ENCODE results near the gene STRIT1. TPM values are rescaled to one million over a fixed set of nuclear protein-coding genes. Genes with fewer than 3 reads are reported as not detected.
"Not testable (repeated sequence)": the region's sequence is repeated elsewhere in the genome, so short reads cannot be mapped to it uniquely, and the experiment has no call there.

The STRIT1 gene
- polyA plus RNA-seq, 5 donors, result 0.28 to 1.6 (median 0.30) TPM; not detected in 2

DNA sequence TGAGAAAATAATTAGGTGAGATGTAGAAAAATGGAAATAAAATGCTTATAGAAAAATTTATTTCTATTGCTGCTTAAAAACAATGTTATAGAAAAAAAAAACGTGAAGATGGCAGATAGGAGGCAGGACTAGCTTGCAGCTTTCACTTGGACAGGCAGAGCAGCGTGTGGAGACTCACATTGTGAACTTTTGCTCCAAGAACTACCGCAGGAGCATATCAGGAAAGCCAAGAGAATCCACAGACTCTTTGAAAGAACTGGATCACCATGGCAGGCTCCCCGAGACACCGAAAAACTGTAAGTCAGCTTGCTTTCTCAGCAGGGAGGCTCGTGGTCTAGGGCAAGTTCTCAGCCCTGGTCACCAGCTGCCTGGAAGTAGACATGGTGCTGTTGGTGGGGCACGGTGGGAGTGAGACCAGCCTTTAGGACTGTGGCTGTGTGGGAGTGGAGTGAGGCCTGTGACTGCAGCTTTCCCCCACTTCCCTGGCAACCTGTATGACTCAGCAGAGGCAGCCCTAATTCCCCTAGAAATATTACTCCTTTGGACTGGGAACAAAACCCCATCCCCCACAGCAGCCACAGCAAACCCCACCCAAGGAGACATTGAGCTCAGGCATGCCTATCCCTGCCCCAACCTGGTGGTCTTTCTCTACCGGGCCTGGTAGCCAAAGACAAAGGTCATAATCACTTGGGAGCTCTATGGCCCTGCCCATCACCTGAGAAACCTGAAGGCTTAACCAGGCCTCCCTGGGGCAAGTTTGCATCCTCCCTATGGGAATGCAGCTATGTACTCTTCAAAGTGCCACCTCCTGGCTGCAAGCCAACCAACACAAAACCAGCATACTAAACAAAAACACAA lies 22.8 kb downstream of the STRIT1 start:
- DNase-seq, result no peak

GRCh38 chr3:155270063-155270462 lies 23.4 kb downstream of the STRIT1 start:
- DNase-seq, result no peak

- not testable (repeated sequence) for DNase-seq
These were observed 30.6 kb downstream of the STRIT1 start for GRCh38 chr3:155262855-155263254.

- DNase-seq, result no peak
These were observed 31.2 kb downstream of the STRIT1 start for GRCh38 chr3:155262295-155262694.

- no peak for DNase-seq
These were observed 39.0 kb downstream of the STRIT1 start for GRCh38 chr3:155254445-155254844.

GRCh38 chr3:155252535-155252934 lies 40.9 kb downstream of the STRIT1 start:
- DNase-seq, result no peak

GRCh38 chr3:155252021-155252420 lies 41.5 kb downstream of the STRIT1 start:
- no peak for DNase-seq

DNA sequence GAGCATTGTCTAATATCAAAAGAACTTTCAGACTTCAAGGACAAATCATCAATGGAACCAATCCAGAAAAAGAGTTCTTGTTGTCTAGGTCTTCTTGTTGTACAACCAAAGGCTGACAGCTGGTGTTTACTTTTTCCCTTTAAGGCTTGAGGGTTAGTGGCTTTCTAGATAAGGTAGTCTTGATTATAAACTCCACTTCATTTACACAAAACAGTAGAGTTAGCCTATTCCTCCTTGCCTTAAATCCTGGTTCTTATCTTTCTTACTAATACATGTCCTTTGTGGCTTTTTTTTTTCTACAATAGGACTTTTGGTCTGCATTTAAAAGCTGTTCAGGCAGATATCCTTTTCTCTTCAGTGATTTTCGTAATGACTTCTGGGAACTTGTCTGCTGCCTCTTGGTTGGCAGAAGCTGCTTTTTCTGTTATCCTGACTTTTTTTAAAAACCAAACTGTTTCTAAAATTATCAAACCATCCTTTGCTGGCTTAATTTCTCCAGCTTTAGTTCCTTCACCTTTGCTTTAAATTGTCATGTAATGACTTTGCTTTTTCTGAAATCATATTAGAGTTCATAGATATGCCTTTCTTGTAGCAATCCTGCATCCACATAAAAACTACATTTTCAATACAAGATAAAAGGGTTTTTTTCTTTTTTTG lies 44.8 kb downstream of the STRIT1 start:
- DNase-seq, result no peak

- DNase-seq, result no peak
These were observed 48.8 kb downstream of the STRIT1 start for GRCh38 chr3:155244699-155245098.

DNA sequence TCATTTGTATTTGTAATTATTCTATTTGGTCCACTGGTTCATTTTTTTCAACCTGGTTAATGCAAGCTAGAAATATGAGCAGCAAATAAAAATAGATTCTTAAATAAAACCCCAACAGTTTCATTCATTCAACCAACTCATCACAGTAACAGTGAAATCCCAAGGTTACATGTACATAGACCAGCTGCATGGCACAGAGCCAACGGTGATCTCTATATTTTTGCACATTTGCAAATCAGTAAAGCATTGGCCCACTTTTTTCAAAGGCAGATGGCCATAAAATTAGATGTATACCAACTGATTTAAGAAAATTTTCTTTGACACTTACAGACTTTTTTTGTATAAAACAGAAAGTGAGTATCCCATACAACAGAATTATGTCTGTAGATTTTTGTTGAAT lies 49.3 kb downstream of the STRIT1 start:
- peak; percentile 5 to 30 for DNase-seq

DNA sequence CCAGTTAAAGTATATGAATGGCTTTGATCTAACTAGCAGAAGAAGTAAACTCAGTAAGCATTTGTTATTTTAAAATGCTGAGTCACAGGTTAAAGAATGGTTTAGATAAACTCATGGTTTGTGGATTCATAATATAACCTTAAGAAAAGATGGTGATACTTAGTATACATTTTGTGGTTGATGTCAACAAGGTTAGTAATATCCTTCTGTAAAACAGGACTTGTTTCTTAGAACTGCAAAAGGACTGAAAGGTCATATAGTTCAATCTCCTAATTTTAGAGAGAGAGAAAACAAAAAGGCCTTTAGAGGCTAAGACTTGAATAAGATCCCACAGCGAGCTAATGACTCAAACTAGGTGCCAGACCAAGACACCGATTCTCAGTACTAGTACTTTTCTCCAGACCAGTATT lies 50.0 kb downstream of the STRIT1 start:
- no peak for DNase-seq

- no peak for DNase-seq
These were observed 51.1 kb downstream of the STRIT1 start for GRCh38 chr3:155242342-155242741.

DNA sequence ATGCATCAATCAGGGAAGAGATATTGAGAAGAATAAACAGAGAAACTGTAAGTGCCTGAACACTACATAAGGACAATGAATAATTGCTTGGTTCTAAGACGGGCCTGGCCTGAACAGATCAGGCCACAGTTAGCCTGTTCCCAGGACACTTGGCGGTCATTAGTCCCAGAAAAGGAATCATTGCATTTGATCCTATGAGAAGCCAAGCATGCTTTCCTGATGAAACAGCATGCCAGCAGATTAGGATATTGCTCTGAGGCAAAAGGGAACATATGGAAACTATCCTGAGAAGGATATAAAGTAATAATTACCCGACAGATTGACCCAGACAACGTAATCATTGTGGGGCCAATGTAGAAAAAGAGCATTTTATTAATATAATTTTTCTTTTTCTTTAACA lies 51.9 kb downstream of the STRIT1 start:
- DNase-seq, result peak; percentile 78 to 81

Other genes starting within 250 kb of the STRIT1 start
- gene MME, start 213.4 kb downstream of the STRIT1 start, polyA plus RNA-seq (ENCODE audit: insufficient read depth in 1 of 5, insufficient read length in 5 of 5, low replicate concordance in 1 of 5), result 10 to 100 TPM; 13.9 to 44.3 (median 33.1) TPM